K562 (cell line): Measurements from ENCODE around the gene TAF12. TPM values are rescaled to one million over a fixed set of nuclear protein-coding genes. Genes with fewer than 3 reads are reported as not detected.

Source experiments
- ATAC-seq: fragments of 200-7000 bp; cut with Tn5 transposase; 3 replicates; pipeline ENCODE4 v1.9.1; 2020; ENCODE audit warnings: moderate library complexity
- BruUV-seq: library from RNA; stranded (reverse); fragments of 400-500 nt; replicated peaks from 2 replicates; lab custom pipeline; 2021; lab: Mats Ljungman, UMichigan
- CTCF ChIA-PET: fragments of 300-600 bp; formaldehyde crosslinking; extraction: SDS; loops from one replicate; lab custom pipeline; 2021; ENCODE audit warnings: low intra/inter-chr PET ratio; lab: Yijun Ruan, JAX
- POLR2A ChIA-PET: fragments of 300-600, 350-650 bp; sonication (Branson Sonifier 250); formaldehyde crosslinking; extraction: SDS; loops from one replicate; lab custom pipeline; 2021; ENCODE audit warnings: antibody characterized with exemption, inconsistent platforms; lab: Yijun Ruan, JAX
- DNase-seq, 4 experiments: peaks; one replicate each; pipeline versions ENCODE4 v3.0.0 to v3.0.0-alpha.2; 2011 to 2018; ENCODE audit warnings: low spot score in 3 of 4, mixed read lengths in 3 of 4; ENCODE audit errors: extremely low read depth in 1 of 4
- FAIRE-seq: peaks from 2 replicates; lab custom pipeline; 2011; peaks lifted over from hg19 to GRCh38; lab: Jason Lieb, UNC
- H2AFZ ChIP-seq: 2 replicates; pipeline ENCODE4 v1.6.0; 2011; ENCODE audit warnings: low read depth, low read length, control low read depth, inconsistent platforms
- H3K27ac ChIP-seq: fragments of 200-600 bp; 3 replicates; pipeline ENCODE4 v1.8.0; 2011; ENCODE audit warnings: low read depth, mild to moderate bottlenecking, control low read depth, inconsistent platforms, low read length, moderate library complexity, mixed read lengths; ENCODE audit errors: extremely low read depth
- H3K27me3 ChIP-seq, 2 experiments: fragments of 300-600 bp in 1 of 2; 2 replicates in 1 of 2; 3 replicates in 1 of 2; pipeline versions ENCODE4 v1.6.0 to v1.8.0; 2011; ENCODE audit warnings: inconsistent platforms in 2 of 2, low read length in 2 of 2, mild to moderate bottlenecking in 1 of 2, mixed read lengths in 1 of 2, moderate library complexity in 1 of 2; ENCODE audit not compliant: control insufficient read depth in 2 of 2, insufficient read depth in 2 of 2
- H3K36me3 ChIP-seq: fragments of 300-600 bp; 3 replicates; pipeline ENCODE4 v1.8.0; 2011; ENCODE audit warnings: mild to moderate bottlenecking, low read length, inconsistent platforms; ENCODE audit not compliant: control insufficient read depth, insufficient read depth
- H3K4me1 ChIP-seq, 2 experiments: fragments of 200-600 bp in 1 of 2; replicated peaks in 1 of 2; 2 replicates in 1 of 2; 3 replicates in 1 of 2; pipeline versions ENCODE4 v1.5.1 to v1.8.0; 2011; ENCODE audit warnings: inconsistent platforms in 2 of 2, low read length in 2 of 2, mild to moderate bottlenecking in 1 of 2, mixed read lengths in 1 of 2, moderate library complexity in 1 of 2; ENCODE audit not compliant: control insufficient read depth in 2 of 2, insufficient read depth in 2 of 2
- H3K4me2 ChIP-seq: 2 replicates; pipeline ENCODE4 v1.6.1; 2011; ENCODE audit warnings: low read length, control low read depth, inconsistent platforms, mixed read lengths; ENCODE audit not compliant: insufficient read depth
- H3K4me3 ChIP-seq: fragments of 200-600 bp; sonication (generic), shearing (Covaris generic); 2 replicates; pipeline ENCODE4 v1.5.1; 2016; ENCODE audit warnings: control low read depth, inconsistent platforms
- H3K79me2 ChIP-seq: fragments of 200-600 bp; 3 replicates; pipeline ENCODE4 v1.8.0; 2011; ENCODE audit warnings: low read length, inconsistent platforms; ENCODE audit not compliant: control insufficient read depth, insufficient read depth
- H3K9ac ChIP-seq, 2 experiments: 2 replicates each; pipeline versions ENCODE4 v1.6.0 to v1.6.1; 2011; ENCODE audit warnings: low read depth in 2 of 2, low read length in 2 of 2, control low read depth in 1 of 2, inconsistent platforms in 1 of 2, mild to moderate bottlenecking in 1 of 2, mixed read lengths in 1 of 2; ENCODE audit not compliant: insufficient read depth in 1 of 2
- H3K9me1 ChIP-seq: one replicate; pipeline ENCODE4 v1.6.0; 2011; ENCODE audit warnings: inconsistent platforms, mild to moderate bottlenecking, low read length, moderate library complexity; ENCODE audit not compliant: control insufficient read depth, insufficient read depth
- H3K9me3 ChIP-seq: replicated peaks from 2 replicates; pipeline ENCODE4 v1.5.1; 2011; ENCODE audit warnings: low read depth, low read length, inconsistent platforms; ENCODE audit not compliant: control insufficient read depth, insufficient read depth
- H4K20me1 ChIP-seq: replicated peaks from 2 replicates; pipeline ENCODE4 v1.6.1; 2011; ENCODE audit warnings: low read length, inconsistent platforms, mixed read lengths; ENCODE audit not compliant: control insufficient read depth, insufficient read depth
- ATF2 ChIP-seq: sonication (generic); formaldehyde crosslinking; IDR thresholded peaks from 2 replicates; pipeline ENCODE4 v1.8.1; 2022; ENCODE audit warnings: missing genetic modification reagents
- BCLAF1 ChIP-seq, 2 experiments: fragments of 450-650 bp in 1 of 2; IDR thresholded peaks; 2 replicates each; pipeline ENCODE4 v1.6.1; 2011 to 2017; ENCODE audit warnings: low read depth in 2 of 2, antibody characterized with exemption in 1 of 2, borderline replicate concordance in 1 of 2, low read length in 1 of 2, mild to moderate bottlenecking in 1 of 2, mixed read lengths in 1 of 2; ENCODE audit not compliant: control insufficient read depth in 1 of 2
- E2F8 ChIP-seq: fragments of 450-650 bp; IDR thresholded peaks from 2 replicates; pipeline ENCODE4 v1.7.1; 2018; ENCODE audit warnings: mild to moderate bottlenecking, low read depth; ENCODE audit not compliant: partially characterized antibody
- EWSR1 ChIP-seq: fragments of 450-650 bp; IDR thresholded peaks from 2 replicates; pipeline ENCODE4 v1.6.1; 2018; ENCODE audit warnings: borderline replicate concordance, mild to moderate bottlenecking, low read depth, moderate library complexity; ENCODE audit not compliant: partially characterized antibody
- FIP1L1 ChIP-seq: fragments of 200-400 bp; formaldehyde crosslinking; IDR thresholded peaks from 2 replicates; pipeline ENCODE4 v1.6.1; 2018; ENCODE audit warnings: mild to moderate bottlenecking, low read depth, low read length; ENCODE audit not compliant: poor library complexity, severe bottlenecking
- HDAC2 ChIP-seq: fragments of 450-650 bp; IDR thresholded peaks from 2 replicates; pipeline ENCODE4 v1.6.1; 2016; ENCODE audit warnings: mild to moderate bottlenecking
- ILF3 ChIP-seq: fragments of 450-650 bp; IDR thresholded peaks from 2 replicates; pipeline ENCODE4 v1.6.1; 2018; ENCODE audit warnings: antibody characterized with exemption, mild to moderate bottlenecking, moderate library complexity, borderline replicate concordance
- KAT7 ChIP-seq: sonication (generic); formaldehyde crosslinking; IDR thresholded peaks from 2 replicates; pipeline ENCODE4 v1.8.0; 2022; ENCODE audit warnings: missing genetic modification reagents, mild to moderate bottlenecking, borderline replicate concordance
- MYNN ChIP-seq, 2 experiments: sonication (generic); formaldehyde crosslinking in 1 of 2; IDR thresholded peaks; 2 replicates each; pipeline versions ENCODE4 v1.5.0 to v1.6.1; 2016 to 2020; ENCODE audit warnings: antibody characterized with exemption in 1 of 2, missing genetic modification reagents in 1 of 2
- NFATC3 ChIP-seq: fragments of 450-650 bp; IDR thresholded peaks from 2 replicates; pipeline ENCODE4 v1.6.1; 2017; ENCODE audit warnings: mild to moderate bottlenecking
- POLR2A ChIP-seq: fragments of 450-650 bp; conservative IDR thresholded peaks from 2 replicates; pipeline ENCODE4 v1.6.1; 2016
- ZNF445 ChIP-seq: fragments of 250-450 bp; sonication (Bioruptor Pico); IDR thresholded peaks from 2 replicates; pipeline ENCODE4 v1.4.0; 2020; ENCODE audit warnings: low read depth, mild to moderate bottlenecking, moderate library complexity
- ZNF695 ChIP-seq: fragments of 450-650 bp; formaldehyde crosslinking; IDR thresholded peaks from 2 replicates; pipeline ENCODE4 v1.4.0; 2020; ENCODE audit warnings: mild to moderate bottlenecking, moderate library complexity
- WGBS: fragments of 100-300 bp; shearing (Covaris generic); methylation state at CpG from one replicate; pipeline ENCODE4 v1.1.6; 2016; ENCODE audit warnings: low coverage, mixed read lengths; ENCODE audit not compliant: insufficient coverage; ENCODE audit errors: missing lambda C conversion rate; 5-methylcytosine and 5-hydroxymethylcytosine counted together
- in situ Hi-C: fragments of 300-500 bp; cut with MboI; formaldehyde crosslinking; loops from 4 replicates; pipeline ENCODE4 v1.15.0; 2018; ENCODE audit warnings: inconsistent platforms, mixed read lengths
- intact Hi-C: fragments of 100-400 bp; cut with micrococcal nuclease; formaldehyde crosslinking; loops from 2 replicates; pipeline ENCODE4 v1.14.2; 2022
- polyA plus RNA-seq, 8 experiments: library from polyadenylated mRNA; depleted of rRNA in 4 of 8; stranded (reverse) in 5 of 8; unstranded in 3 of 8; fragments of >200 nt; fragmentation: Nextera tagmentation in 2 of 8; fragmentation: Illumina TruSeq in 1 of 8; extraction: Ambion mirVana in 2 of 8; extraction: Trizol in 1 of 8; gene quantifications; 2 replicates each; pipeline versions ENCODE4 v1.2.1 to v1.2.3, GENCODE V29; 2011 to 2014; ENCODE audit warnings: inconsistent platforms in 1 of 8, missing spikeins in 1 of 8
- total RNA-seq, 7 experiments: library from RNA; depleted of rRNA in 6 of 7; stranded (reverse); fragments of >200 nt in 6 of 7; fragmentation: Illumina TruSeq in 2 of 7; extraction: Trizol in 2 of 7; gene quantifications; 2 replicates each; pipeline versions ENCODE4 v1.2.1 to v1.2.3, GENCODE V29; 2011 to 2021; ENCODE audit warnings: low replicate concordance in 1 of 7

Gene TAF12
- total and polyA plus RNA-seq, 9 of the 15 experiments (the other 6 are each of a cell fraction or from before 2014, with no cell fraction given), result 31.6 to 89.0 (median 50.5) TPM

- BruUV-seq, result no TSS peak
- no peaks in the 10 kb centered on the region for H3K9me3 ChIP-seq
- H3K79me2 ChIP-seq, result peaks cover 42% of the 10 kb centered on the region
- peaks cover 17% of the 10 kb centered on the region in 2 experiments; a peak in 4 of 5 replicates for H3K4me1 ChIP-seq
- peaks cover 64% of the 10 kb centered on the region for H3K36me3 ChIP-seq
- in situ Hi-C loops, result no loop called here
- H2AFZ ChIP-seq, result no peak overlapping the region
- H4K20me1 ChIP-seq, result peaks cover 33% of the 10 kb centered on the region
- no peaks in the 10 kb centered on the region for H3K27me3 ChIP-seq
- ChIA-PET POLR2A (interaction anchor here (0.6 to 7.5 kb wide), 15 partner anchors 7 to 209 kb away, joined by 3 to 201 read pairs (median 49); partner anchors contain the start of genes PHACTR4, RCC1, RNU11 and TRNAU1AP), CTCF (interaction anchor here (0.5 to 0.7 kb wide), 2 partner anchors 64 to 1475 kb away, joined by 3 read pairs; no protein-coding TSS in a partner anchor)
- no peak overlapping the region for H3K4me2 ChIP-seq
- intact Hi-C loops, result no loop called here
- no peak overlapping the region for H3K4me3 ChIP-seq
- ATAC-seq (no peak), FAIRE-seq (no peak), DNase-seq (peak; percentile 19 to 46 (median 26))
- H3K9me1 ChIP-seq, result peaks cover 11% of the 10 kb centered on the region
- 63% methylated on average over 6 of the region's 6 CpGs for WGBS
- no peak overlapping the region for H3K9ac ChIP-seq
- H3K27ac ChIP-seq, result peak overlapping the region; percentile 4; the same call in 2 of the 3 replicates
- TF ChIP-seq ZNF695 (CRISPR knock-in tag) (peak; percentile 48; the same call in 1 of the 2 replicates), ATF2 (CRISPR knock-in tag) (no peak), HDAC2 (no peak), NFATC3 (0 out of 2 replicates have a peak, but pooled peaks have one; percentile 37), BCLAF1 (IDR thresholded peaks at IDR 0.05; ENCODE audit: borderline replicate concordance in 1 of 2, control insufficient read depth in 1 of 2, low read depth in 2 of 2, low read length in 1 of 2) (peak in 1 of 2 experiments; percentile 46; a peak in 1 of 4 replicates), ILF3 (peak; percentile 31; the same call in 1 of the 2 replicates), KAT7 (peak; percentile 38; the same call in 1 of the 2 replicates), MYNN (IDR thresholded peaks at IDR 0.05) (peak; percentile 44; the same call in 1 of the 2 replicates), MYNN (CRISPR knock-in tag; IDR thresholded peaks at IDR 0.05) (no peak), POLR2A (peak; percentile 80), ZNF445 (CRISPR knock-in tag) (no peak), E2F8 (no peak), EWSR1 (peak; percentile 51), FIP1L1 (no peak)
These were observed 64.9 kb downstream of the TAF12 start for GRCh38 chr1:28577738-28578536.
